22Rv1 (cell line): ENCODE data around the gene IL17RC.

ENCODE experiments used
- ZFX ChIP-seq: fragments of 450-650 bp; IDR thresholded peaks from 2 replicates; pipeline ENCODE4 v1.6.1; 2017; ENCODE audit warnings: antibody characterized with exemption, borderline replicate concordance
- TF ChIP-seq, protein P1 (sequence below): fragments of 450-650 bp; IDR thresholded peaks from 2 replicates; pipeline ENCODE4 v1.5.1; 2017; ENCODE audit warnings: mild to moderate bottlenecking

DNA sequence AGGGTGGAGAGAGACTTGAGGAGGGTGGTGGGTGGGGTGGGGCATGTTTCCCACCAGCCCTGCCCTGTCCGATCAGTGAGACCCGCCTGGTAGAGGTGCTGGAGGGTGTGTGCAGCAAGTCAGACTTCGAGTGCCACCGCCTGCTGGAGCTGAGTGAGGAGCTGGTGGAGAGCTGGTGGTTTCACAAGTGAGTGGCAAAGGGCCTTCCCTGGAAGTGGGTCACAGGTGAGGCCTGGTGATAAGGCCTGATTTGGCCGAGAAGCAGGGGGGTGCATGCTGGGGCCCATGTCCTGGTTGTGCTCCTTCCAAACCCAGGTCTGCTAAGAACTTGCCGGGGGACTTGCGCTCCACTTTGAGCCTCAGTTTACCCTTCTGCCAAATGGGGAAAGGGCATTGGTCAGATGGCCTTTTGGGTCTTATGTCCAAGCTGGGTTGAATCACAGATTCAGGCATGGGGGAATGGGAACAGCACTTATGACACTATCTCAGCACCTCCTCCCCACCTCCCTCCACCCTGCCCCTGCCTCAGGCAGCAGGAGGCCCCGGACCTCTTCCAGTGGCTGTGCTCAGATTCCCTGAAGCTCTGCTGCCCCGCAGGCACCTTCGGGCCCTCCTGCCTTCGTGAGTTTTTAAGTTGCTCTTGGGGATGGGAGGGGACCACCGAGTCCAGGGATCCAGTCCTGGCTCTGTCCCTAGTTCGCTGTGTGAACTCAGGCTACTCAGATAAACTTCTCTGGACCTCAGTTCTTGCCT is 20.8 kb downstream of the IL17RC start:
- TF ChIP-seq, protein P1, sequence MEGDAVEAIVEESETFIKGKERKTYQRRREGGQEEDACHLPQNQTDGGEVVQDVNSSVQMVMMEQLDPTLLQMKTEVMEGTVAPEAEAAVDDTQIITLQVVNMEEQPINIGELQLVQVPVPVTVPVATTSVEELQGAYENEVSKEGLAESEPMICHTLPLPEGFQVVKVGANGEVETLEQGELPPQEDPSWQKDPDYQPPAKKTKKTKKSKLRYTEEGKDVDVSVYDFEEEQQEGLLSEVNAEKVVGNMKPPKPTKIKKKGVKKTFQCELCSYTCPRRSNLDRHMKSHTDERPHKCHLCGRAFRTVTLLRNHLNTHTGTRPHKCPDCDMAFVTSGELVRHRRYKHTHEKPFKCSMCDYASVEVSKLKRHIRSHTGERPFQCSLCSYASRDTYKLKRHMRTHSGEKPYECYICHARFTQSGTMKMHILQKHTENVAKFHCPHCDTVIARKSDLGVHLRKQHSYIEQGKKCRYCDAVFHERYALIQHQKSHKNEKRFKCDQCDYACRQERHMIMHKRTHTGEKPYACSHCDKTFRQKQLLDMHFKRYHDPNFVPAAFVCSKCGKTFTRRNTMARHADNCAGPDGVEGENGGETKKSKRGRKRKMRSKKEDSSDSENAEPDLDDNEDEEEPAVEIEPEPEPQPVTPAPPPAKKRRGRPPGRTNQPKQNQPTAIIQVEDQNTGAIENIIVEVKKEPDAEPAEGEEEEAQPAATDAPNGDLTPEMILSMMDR = no peak
- no peak for TF ChIP-seq ZFX
